GM12892 (cell line): ENCODE results near the gene SIT1.

Source experiments
- DNase-seq: peaks from one replicate; pipeline ENCODE4 v3.0.0; 2011; ENCODE audit not compliant: insufficient read length
- FAIRE-seq: peaks from 2 replicates; lab custom pipeline; 2011; peaks lifted over from hg19 to GRCh38; lab: Jason Lieb, UNC
- POLR2A ChIP-seq: IDR thresholded peaks from 2 replicates; pipeline ENCODE4 v1.6.1; 2011; ENCODE audit warnings: low read depth, low read length, control low read depth
- POLR2AphosphoS5 ChIP-seq: IDR thresholded peaks from 2 replicates; pipeline ENCODE4 v1.6.1; 2011; ENCODE audit warnings: low read depth, low read length, control low read depth
- TAF1 ChIP-seq: IDR thresholded peaks from 2 replicates; pipeline ENCODE4 v1.6.1; 2011; ENCODE audit warnings: low read depth, mild to moderate bottlenecking, control low read depth, low read length, borderline replicate concordance

Gene SIT1

GRCh38 chr9:35664531-35665470 lies 14.1 kb upstream of the SIT1 start, which contains the start of gene ARHGEF39:
TSS of gene ARHGEF39 (minus strand) at chr9:35665195. CDS start at chr9:35665169, 26 bp downstream.
- TF ChIP-seq POLR2A, result peak; percentile 69; the same call in 1 of the 2 replicates
- TF ChIP-seq TAF1, result peak; percentile 14; the same call in 1 of the 2 replicates
- peak; percentile 54; the same call in 1 of the 2 replicates for TF ChIP-seq POLR2AphosphoS5
- FAIRE-seq (peak; percentile 85), DNase-seq (peak; percentile 94)

- no peak for DNase-seq
- TF ChIP-seq POLR2AphosphoS5, result no peak
- no peak for TF ChIP-seq TAF1
- TF ChIP-seq POLR2A, result no peak; the same call in 1 of the 2 replicates
- FAIRE-seq, result no peak
These were observed 11.7 kb upstream of the SIT1 start for GRCh38 chr9:35662437-35662836.

DNA sequence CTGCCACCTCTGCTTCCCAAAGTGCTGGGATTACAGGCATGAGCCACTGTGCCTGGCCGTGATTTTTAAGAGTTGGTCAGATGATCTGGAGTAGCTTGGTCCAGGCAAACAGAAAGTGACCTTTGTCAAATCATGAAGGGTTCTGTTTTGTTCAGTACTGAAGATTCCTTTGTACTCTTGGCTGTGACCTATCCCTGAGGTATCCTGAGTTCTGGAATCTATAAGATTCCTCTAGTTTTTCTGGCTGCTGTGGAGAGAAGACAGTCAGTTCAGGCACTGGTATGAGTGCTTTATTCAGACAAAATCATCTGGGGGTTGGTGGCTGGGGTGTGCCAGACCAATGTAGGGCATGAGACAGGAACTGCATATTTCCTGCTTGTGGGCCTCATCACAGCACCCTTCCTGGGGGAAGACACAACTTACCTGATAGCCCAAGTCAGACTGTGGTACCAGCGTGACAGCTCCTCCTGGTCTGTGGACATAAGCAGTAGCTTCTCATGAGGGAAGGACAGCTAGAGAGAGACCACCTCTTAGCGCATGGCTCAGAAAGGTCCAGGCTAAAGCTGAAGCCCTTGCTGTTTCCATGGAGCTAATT lies 11.1 kb upstream of the SIT1 start:
- FAIRE-seq (no peak), DNase-seq (no peak)

DNA sequence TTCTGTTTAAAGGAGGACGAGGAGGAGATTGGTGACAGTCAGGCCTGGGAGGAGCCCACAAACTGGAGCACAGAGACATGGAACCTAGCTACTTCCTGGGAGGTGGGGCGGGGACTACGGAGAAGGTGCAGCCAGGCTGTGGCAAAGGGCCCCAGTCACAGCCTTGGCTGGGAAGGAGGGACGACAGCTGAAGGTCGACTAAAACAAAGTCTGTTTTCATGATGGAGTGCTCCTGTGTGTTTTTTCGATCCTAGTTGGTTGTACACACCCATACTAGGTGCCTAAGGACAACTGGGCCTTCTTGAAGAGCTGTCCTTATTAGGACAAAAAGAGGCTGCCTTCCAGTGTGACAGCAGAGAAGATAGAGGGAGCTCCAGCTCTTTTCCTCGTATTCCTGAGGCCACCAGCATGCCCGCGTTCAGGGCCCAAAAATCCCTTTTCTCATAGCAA lies 10.3 kb upstream of the SIT1 start:
- DNase-seq (no peak), FAIRE-seq (no peak)
- TF ChIP-seq POLR2A (no peak), TAF1 (no peak), POLR2AphosphoS5 (no peak)

More for the DNA sequence above, 11.1 kb upstream of the SIT1 start:
- no peak for TF ChIP-seq TAF1
- TF ChIP-seq POLR2AphosphoS5, result no peak
- TF ChIP-seq POLR2A, result no peak

DNA sequence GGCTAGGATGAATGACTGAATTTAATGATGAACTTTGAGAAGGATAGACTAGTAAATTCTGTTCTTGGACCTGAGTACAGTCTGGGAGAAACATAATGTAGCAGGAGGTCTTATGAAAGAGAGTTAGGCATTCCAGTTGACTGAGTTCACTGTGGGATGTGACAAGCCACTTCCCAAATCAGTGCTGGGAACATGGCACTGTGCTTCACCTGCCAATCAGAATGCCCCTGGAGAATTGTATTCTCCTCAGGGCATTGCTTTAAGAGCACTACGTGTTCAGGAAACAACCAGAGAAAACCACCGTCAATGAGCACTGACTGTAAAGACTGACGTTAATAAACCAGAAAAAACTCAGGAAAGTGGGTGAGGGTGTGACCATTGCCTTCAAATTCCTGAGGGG lies 8.6 kb upstream of the SIT1 start:
- DNase-seq, result no peak
- TF ChIP-seq TAF1, result no peak
- no peak for TF ChIP-seq POLR2A
- TF ChIP-seq POLR2AphosphoS5, result no peak
- FAIRE-seq, result no peak

DNA sequence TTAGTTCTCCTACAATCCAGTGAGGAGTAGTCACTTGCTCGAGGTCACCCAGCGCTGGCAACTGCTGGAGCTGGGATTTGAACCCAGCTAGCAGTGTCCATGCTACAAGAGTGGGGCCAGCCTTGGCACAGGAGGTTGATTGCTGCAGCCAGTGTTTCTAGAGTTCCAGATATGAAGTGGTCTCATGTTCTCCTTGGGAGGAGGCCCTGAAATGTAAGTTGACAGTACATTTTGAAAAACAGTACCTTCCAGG lies 8.2 kb upstream of the SIT1 start:
- TF ChIP-seq POLR2AphosphoS5 (no peak), TAF1 (no peak), POLR2A (no peak)
- no peak for DNase-seq
- FAIRE-seq, result no peak

DNA sequence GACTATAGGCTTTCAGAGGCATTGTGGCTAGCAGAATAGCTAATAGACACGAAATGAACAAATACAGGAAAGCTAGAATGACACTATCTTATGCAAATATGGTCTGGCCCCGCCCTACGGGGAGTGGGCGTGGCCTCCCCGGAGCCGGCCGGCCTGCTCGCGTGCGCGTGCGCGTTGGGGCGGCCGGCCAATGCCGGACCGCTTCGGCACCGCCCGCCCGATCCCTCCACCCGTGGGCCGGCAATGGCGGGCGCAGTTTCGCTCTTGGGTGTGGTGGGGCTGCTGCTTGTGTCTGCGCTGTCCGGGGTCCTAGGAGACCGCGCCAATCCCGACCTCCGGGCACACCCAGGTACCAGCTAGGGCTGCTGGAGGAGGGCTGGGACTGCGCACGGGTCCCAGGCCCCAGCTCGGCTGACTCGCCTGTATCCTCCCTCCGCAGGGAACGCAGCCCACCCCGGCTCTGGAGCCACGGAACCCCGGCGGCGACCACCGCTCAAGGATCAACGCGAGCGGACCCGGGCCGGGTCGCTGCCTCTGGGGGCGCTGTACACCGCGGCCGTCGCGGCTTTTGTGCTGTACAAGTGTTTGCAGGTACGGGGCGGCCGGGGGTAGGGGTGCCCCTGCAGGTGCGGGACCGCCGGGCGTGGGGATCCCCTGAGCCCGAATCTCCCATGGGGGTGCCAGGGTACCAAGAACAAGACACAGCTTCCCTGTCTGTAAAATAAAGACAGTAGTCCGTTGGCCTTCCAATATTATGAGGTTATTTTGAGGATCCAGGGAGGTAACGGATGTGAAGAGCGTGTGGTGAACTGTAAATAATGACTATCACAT lies 7.6 kb upstream of the SIT1 start, which contains the start of gene CCDC107:
Gene CCDC107, plus strand, starts transcription at position 156 of the 831 bp plus-strand sequence. Its CDS starts 88 bp downstream, at position 244.
- peak; percentile 87 for DNase-seq
- TF ChIP-seq POLR2A (peak; percentile 77; the same call in 1 of the 2 replicates), TAF1 (peak; percentile 58; the same call in 1 of the 2 replicates), POLR2AphosphoS5 (0 out of 2 replicates have a peak, but pooled peaks have one; percentile 42)
- FAIRE-seq, result peak; percentile 58

DNA sequence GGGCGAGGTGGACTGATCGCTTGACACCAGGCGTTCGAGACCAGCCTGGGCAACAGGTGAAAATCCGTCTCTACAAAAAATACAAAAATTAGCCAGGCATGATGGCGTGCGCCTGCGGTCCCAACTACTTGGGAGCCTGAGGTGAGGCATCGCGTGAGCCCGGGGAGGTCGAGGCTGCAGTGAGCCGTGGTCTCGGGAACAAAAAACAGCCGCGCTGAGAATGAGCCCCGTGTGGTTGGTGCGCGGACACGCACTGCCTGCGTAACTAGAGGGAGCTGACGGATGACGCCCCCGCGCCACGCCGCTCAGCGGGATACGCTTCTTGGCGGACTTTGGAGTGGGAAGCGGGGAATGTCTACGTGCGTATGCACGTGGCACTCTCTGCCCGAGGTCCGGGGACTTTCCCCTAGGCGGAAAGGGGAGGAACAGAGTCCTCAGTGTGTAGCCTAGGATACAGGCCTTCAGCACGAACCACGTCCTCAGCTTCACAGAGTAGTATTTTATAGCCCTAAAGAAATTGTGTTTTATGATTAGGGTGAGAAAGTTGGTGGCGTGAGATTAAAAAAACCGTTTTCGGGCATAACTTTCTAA lies 6.9 kb upstream of the SIT1 start, which contains the start of gene RMRP:
Gene RMRP, minus strand, starts transcription at position 474 of the 591 bp plus-strand sequence.
- FAIRE-seq, result peak; percentile 94
- no peak for TF ChIP-seq POLR2AphosphoS5
- no peak for TF ChIP-seq TAF1
- no peak for TF ChIP-seq POLR2A
- DNase-seq, result peak; percentile 90

- no peak for DNase-seq
- no peak for FAIRE-seq
- TF ChIP-seq POLR2A, result no peak
- no peak for TF ChIP-seq POLR2AphosphoS5
- TF ChIP-seq TAF1, result no peak
These were observed 6.3 kb upstream of the SIT1 start for GRCh38 chr9:35656831-35657545.

DNA sequence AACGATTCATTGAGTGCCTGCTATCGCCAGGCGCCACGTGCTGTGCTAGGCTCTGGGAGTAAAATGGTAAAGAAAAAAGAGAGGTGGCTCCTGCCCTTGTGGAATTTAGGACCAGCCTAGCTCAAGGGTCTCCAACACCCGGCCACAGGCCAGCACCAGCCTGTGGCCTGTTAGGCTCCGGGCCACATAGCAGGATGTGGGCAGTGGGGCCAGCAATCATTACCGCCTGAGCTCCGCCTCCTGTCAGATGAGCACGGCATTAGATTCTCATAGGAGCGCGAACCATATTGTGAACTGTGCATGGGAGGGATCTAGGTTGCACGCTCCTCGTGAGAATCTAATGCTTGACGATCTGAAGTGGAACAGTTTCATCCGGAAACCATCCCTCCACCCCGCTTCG lies 5.6 kb upstream of the SIT1 start:
- FAIRE-seq (no peak), DNase-seq (no peak)
- TF ChIP-seq POLR2A (no peak), POLR2AphosphoS5 (no peak), TAF1 (no peak)

GRCh38 chr9:35653611-35654010 lies 2.9 kb upstream of the SIT1 start:
- no peak for TF ChIP-seq POLR2A
- TF ChIP-seq POLR2AphosphoS5, result no peak
- no peak for TF ChIP-seq TAF1
- no peak for FAIRE-seq
- DNase-seq, result no peak
